GM19463 (cell line): ENCODE results near the gene ATP8B1.
A peak's percentile ranks its signal among the peaks of the same experiment; 100 is the strongest.
"Not testable (repeated sequence)": the region's sequence is repeated elsewhere in the genome, so short reads cannot be mapped to it uniquely, and the experiment has no call there.

Source experiments
- ATAC-seq: cut with Tn5 transposase; IDR thresholded peaks from one replicate; pipeline ENCODE4 v1.9.1; 2021; ENCODE audit warnings: mild to moderate bottlenecking, moderate library complexity; ENCODE audit not compliant: unreplicated experiment

ATP8B1 gene

GRCh38 chr18:57677262-57678211, 125.6 kb downstream of the ATP8B1 start:
- ATAC-seq, result no peak

GRCh38 chr18:57674891-57675290, 128.2 kb downstream of the ATP8B1 start:
- ATAC-seq, result no peak

- ATAC-seq, result no peak
These were observed 133.1 kb downstream of the ATP8B1 start for GRCh38 chr18:57670046-57670445.

- no peak for ATAC-seq
These were observed 135.1 kb downstream of the ATP8B1 start for GRCh38 chr18:57668021-57668420.

DNA sequence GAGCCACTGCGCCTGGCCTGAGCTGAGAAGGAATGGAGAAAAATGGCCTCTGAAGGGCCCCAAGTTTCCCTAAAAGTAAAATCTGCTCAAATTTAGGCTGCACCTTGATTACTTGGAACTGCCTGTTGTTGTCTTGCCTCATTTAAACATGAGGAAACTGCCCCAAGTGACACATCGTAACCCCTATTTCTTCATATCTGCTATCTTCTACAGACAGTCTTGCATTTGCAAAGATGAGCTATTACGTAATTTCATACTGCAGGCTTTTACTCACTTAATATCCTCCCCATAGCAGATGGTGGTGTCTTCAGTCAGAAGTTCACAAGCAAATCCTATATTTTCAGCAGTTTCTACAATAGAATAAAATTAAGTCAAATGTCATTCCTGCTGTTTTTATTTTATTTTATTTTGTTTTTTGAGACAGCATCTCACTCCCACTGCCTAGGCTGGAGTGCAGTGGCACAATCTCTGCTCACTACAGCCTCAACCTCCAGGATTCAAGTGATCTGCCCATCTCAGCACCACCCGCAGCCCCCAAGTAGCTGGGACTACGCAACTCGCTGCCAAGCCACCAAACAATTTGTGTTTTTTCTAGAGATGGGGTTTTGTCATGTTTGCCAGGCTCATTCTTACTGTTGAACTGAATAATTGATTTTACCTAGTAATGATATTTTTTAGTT, 136.2 kb downstream of the ATP8B1 start:
- ATAC-seq, result no peak

DNA sequence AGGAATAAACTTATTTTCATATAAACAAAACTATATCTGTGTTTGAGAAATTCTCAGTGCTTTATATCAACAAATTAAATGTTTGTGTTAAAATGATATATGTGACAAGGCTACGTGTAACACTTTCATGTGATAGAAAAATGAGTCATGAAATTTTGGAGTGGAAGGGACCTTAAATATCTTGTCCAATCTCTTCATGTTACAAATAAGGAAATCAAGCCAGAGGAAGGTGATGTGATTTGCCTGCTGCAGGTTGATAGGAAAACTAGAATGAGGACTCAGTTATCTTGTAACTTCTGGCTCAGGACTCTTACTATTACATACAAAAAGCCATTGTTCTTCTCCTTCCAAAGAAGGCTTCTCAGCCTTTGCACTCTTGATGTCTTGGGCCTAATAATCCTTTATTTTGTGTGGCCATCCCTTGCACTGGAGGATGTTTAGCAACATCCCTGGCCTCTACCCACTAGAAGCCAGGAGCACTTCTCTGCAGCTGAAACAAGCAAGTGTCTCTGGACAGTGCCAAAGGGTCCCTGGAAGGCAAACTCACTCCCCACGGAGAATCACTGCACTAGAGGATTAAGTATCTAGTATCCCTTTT, 138.4 kb downstream of the ATP8B1 start:
- ATAC-seq, result no peak

DNA sequence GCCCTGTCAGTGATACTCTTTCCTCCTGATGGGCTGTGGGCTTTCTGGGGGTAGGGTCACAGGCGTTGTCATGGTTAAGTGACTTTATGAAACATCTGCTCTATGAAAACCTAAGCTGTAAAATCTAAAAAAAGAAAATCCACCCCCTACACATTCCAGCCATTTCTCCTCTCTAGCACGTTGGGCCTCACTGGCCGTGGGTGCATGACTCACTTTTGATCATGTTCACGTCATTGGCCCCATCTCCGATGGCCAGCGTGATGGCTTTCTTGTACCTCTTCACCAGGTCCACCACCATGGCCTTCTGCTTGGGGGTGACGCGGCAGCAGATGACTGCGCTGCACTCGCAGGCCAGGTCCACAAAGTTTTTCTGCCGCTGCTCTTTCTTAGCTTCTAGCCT, 142.2 kb downstream of the ATP8B1 start:
- no peak for ATAC-seq

DNA sequence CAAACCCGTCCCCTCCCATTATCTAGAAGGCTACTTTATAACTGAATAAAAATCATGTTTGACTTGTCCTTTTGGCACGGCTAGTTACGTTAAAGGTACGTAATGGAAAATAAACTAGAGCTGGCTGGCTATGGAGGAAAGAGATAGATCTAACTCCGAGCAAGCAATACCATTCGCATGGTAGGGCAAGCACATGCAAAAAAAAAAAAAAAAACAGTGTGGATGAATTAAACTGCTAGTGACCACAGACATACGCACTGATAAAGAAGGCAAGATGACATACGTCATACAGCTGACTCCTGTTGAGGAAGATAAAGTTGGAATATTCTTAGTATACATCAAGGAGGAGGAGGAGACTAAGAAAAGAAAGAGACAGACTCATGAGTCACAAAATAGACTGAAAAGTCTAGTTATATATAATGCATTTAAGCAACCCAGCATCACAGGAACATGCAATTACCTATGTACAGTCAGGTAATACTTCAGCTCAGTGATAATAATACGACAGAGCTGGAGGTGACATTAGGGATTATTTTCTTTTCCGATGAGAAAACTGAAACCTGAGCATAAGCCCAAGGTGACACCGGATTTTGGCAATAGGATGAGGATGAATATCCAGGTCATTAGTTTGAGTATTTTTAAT, 143.5 kb downstream of the ATP8B1 start:
- ATAC-seq, result no peak

DNA sequence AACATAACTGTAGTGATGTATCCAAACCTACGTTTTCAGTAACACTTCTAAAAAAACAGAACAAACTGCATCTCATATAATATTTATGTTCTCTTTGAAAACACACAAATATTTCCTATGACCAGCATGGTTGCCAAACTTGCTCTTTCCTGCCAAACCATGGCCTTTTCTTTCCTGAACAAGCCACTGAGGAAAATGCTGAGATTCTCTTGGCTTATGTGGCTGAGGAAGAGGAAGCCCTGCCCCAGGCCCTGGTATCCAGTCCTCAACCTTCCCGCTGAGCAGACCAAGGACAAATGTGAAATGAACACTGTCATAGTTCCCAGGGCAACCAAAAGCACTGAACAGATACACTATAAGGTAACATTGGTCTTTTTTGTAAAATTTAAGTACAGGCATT, 145.6 kb downstream of the ATP8B1 start:
- no peak for ATAC-seq

DNA sequence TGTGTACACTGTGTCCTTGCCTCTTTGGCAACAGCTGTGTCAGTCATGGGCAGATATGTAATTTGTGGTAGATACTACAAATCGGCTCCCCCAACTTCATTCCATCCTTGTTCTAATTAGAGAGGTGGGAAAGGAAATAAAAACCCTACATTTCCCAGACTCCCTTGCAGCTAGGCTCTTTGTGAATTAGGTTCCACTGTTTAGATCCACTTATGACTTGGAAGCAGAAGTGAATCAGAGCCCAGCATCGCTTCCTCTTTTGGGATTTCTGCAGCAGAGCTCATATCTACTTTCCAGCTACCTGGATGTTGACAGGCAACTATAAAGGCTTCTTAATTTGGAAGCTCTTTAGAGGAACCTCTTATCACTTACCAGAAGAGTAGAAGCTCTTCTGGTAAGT, 147.4 kb downstream of the ATP8B1 start:
- ATAC-seq, result no peak

DNA sequence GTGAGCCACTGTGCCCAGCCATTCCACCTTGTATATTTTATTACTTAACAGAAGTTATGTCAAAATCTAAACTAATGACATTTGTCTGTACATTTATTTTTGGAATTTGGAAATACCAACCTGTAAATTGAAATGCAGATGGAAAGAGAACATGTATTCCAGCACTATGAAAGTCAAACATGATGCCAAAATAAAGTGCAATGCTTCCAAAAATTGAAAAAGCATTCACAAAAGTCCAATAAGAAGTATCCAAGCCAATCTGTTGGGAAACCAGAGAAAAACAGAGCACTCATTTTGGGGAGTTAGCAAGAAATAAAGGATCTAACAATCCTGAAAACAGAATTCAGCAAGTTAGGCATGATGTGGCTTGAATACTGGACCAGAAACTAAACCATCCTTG, 151.2 kb downstream of the ATP8B1 start:
- ATAC-seq, result no peak

DNA sequence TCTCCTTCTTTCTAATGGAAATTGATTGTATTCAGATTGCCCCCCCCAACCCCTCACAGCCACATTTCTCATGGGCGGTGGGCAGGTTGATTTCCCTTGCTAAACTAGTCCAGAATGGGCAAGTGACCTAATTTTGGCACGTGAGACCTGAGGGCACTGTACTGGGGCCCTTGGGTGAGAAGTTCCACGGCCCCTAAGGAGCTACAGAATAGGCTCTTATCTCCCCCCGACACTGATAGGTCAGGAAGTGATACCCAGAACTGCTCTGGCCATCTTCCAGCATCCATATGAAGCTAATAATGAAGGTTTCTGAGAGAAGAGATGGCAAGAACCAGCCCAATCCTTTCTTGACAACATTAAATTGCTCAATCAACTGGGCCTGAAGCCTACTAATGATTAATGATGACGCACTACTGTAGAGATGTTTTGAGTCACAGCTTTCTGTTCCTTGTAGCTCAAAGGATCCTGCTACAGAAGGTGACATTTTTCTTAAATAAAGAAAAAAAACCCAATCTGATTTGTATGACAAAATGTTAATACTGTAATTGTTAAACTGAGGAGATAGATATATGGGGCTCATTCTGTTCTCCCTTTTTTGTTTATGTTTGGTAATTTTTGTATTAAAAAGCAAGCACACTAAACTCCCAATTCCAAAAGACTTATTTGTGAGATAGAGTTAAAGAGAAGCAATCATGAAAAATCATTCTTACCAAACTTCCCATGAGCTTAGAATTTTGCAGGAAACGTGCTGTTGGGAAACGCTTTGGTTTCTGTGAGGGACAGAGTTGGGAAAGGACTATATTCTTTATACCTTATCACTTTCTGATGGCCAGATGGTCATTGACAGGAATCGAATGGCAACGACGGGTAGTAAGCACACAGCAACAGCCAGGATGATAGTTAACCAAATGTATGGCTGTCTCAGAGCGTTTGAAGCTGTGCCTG, 153.3 kb downstream of the ATP8B1 start:
- ATAC-seq, result peak; percentile 95

- ATAC-seq, result no peak
These were observed 154.7 kb downstream of the ATP8B1 start for GRCh38 chr18:57648414-57648813.

- ATAC-seq, result no peak
These were observed 158.6 kb downstream of the ATP8B1 start for GRCh38 chr18:57644540-57644939.

GRCh38 chr18:57643726-57644125, 159.4 kb downstream of the ATP8B1 start:
- not testable (repeated sequence) for ATAC-seq

GRCh38 chr18:57642462-57642861, 160.7 kb downstream of the ATP8B1 start:
- ATAC-seq, result not testable (repeated sequence)

DNA sequence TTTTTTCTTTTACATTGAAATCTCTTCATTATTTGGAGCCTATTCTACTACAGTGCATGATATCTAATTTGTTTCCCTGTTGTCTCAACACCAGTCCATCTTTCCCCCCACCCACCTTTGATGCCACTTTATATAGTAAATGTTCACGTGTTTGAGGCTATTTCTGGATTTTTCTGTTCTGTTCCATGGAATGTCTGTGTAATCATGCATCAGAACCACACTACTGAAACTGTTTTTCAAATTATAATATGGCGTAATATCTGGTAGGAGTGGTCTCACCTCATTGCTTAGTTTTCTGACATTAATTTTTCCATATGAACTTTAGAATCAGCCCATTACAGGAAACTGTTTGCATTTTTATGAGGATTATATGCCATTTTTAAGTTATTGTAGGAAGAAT, 162.4 kb downstream of the ATP8B1 start:
- no peak for ATAC-seq

DNA sequence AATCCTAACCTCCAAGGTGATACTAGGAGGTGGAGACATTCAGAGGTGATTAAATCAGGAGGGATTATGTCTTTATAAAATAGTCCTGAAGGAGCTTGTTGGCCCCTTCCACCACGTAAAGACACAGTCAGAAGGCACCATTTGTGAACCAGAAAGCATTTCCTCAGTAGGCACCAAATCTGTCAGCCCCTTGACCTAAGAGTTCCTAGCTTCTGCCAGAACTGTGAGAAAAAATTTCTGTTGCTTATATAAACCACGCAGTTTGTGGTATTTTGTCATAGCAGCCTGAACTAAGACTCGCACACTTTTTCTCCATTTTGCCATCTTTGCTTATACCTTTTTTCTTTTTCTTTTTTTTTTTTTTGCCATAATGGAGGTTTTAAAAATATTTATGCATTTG, 162.9 kb downstream of the ATP8B1 start:
- no peak for ATAC-seq

GRCh38 chr18:57635003-57635822, 167.9 kb downstream of the ATP8B1 start:
- ATAC-seq, result no peak
